Spleen (tissue), 11 donors: Measurements from ENCODE around the gene PELO. TPM values are rescaled to one million over a fixed set of nuclear protein-coding genes. Genes with fewer than 3 reads are reported as not detected.

ENCODE experiments used
- DNase-seq: peaks from one replicate; pipeline ENCODE4 v3.0.0-alpha.2; 2020
- H3K27ac ChIP-seq, 8 donors: fragments of 200-600 bp; sonication (generic) in 7 of 8; 1 replicate in 4 of 8; 2 replicates in 4 of 8; pipeline versions ENCODE4 v1.5.0 to v1.8.0; 2016 to 2021; ENCODE audit warnings: inconsistent platforms in 4 of 8, mild to moderate bottlenecking in 4 of 8, moderate library complexity in 1 of 8
- H3K27me3 ChIP-seq, 7 donors: fragments of 200-600 bp; sonication (generic) in 6 of 7; replicated peaks in 1 of 7; 1 replicate in 4 of 7; 2 replicates in 3 of 7; pipeline versions ENCODE4 v1.5.0 to v1.8.0; 2016 to 2021; ENCODE audit warnings: inconsistent platforms in 3 of 7, mild to moderate bottlenecking in 1 of 7
- H3K36me3 ChIP-seq, 6 donors: fragments of 200-600 bp; sonication (generic) in 5 of 6; 1 replicate in 4 of 6; 2 replicates in 2 of 6; pipeline versions ENCODE4 v1.5.0 to v1.8.0; 2016 to 2021; ENCODE audit warnings: inconsistent platforms in 2 of 6
- H3K4me1 ChIP-seq, 6 donors: fragments of 200-600 bp; sonication (generic) in 5 of 6; 1 replicate in 3 of 6; 2 replicates in 3 of 6; pipeline versions ENCODE4 v1.5.0 to v1.8.0; 2016 to 2021; ENCODE audit warnings: inconsistent platforms in 3 of 6
- H3K4me3 ChIP-seq, 8 donors: fragments of 200-600 bp; sonication (generic) in 7 of 8; 1 replicate in 4 of 8; 2 replicates in 4 of 8; pipeline versions ENCODE4 v1.5.0 to v1.8.0; 2016 to 2021; ENCODE audit warnings: inconsistent platforms in 4 of 8, mild to moderate bottlenecking in 4 of 8, moderate library complexity in 2 of 8
- H3K9me3 ChIP-seq, 8 donors: fragments of 200-600 bp; sonication (generic) in 7 of 8; 1 replicate in 4 of 8; 2 replicates in 4 of 8; pipeline versions ENCODE4 v1.5.0 to v1.8.0; 2016 to 2021; ENCODE audit warnings: inconsistent platforms in 4 of 8
- POLR2A ChIP-seq, 3 donors: fragments of 450-650 bp; IDR thresholded peaks; one replicate each; pipeline ENCODE4 v1.5.1; 2017; ENCODE audit warnings: antibody characterized with exemption in 3 of 3, mild to moderate bottlenecking in 1 of 3
- POLR2AphosphoS5 ChIP-seq, 3 donors: sonication (generic); formaldehyde crosslinking; IDR thresholded peaks; one replicate each; pipeline ENCODE4 v1.5.1; 2017; ENCODE audit warnings: antibody characterized with exemption in 3 of 3
- WGBS, 5 donors: extraction: QIAGEN DNeasy Blood & Tissue Kit in 3 of 5; methylation state at CpG; one replicate each; pipeline versions ENCODE4 v1.1.5 to v1.1.7; 2013 to 2018; 5-methylcytosine and 5-hydroxymethylcytosine counted together
- intact Hi-C: fragments of 100-400 bp; cut with DNase I; formaldehyde crosslinking; loops from one replicate; pipeline ENCODE4 v1.15.0; 2023; ENCODE audit warnings: low total_unique reads
- polyA plus RNA-seq, 3 donors: library from polyadenylated mRNA; stranded (reverse); fragments of 200-250 nt; gene quantifications; one replicate each; pipeline ENCODE4 v1.2.1, GENCODE V29; 2013
- total RNA-seq, 7 donors: library from RNA; depleted of rRNA in 3 of 7; stranded (reverse); fragments of >200 nt in 3 of 7; fragmentation: NEBNext Ultra II Directional in 4 of 7; extraction: Animal tissue kit (Norgen Biotek cat#: 25700) in 4 of 7; gene quantifications; one replicate each; pipeline versions ENCODE4 v1.1.0 to v1.2.1, GENCODE V29; 2016 to 2021
- TF ChIP-seq, protein P1 (sequence below), 11 experiments: fragments of 200-600 bp in 7 of 11; fragments of 450-650 bp in 4 of 11; sonication (generic) in 4 of 11; IDR thresholded peaks in 8 of 11; conservative IDR thresholded peaks in 3 of 11; 1 replicate in 7 of 11; 2 replicates in 4 of 11; pipeline versions ENCODE4 v1.4.0 to v1.8.0; 2016 to 2021; ENCODE audit warnings: antibody characterized with exemption in 11 of 11, inconsistent platforms in 4 of 11, mild to moderate bottlenecking in 1 of 11
- donor health status: healthy with polysubstance abuse.
- donor health status: DM: no; HTN: no; CAD: no; lungs with moderate emphysema.
- donor health status: DM: no; HTN: no; CAD: no.
- donor health status: Bipolar disorder and iron deficiency.
- donor health status: healthy.
- donor health status: DM: no; HTN: no; CAD: no.
- donor health status: DM: yes; HTN: yes; CAD: no.

The PELO gene
- total and polyA plus RNA-seq, 10 donors, result 10.4 to 169 (median 52.0) TPM

DNA sequence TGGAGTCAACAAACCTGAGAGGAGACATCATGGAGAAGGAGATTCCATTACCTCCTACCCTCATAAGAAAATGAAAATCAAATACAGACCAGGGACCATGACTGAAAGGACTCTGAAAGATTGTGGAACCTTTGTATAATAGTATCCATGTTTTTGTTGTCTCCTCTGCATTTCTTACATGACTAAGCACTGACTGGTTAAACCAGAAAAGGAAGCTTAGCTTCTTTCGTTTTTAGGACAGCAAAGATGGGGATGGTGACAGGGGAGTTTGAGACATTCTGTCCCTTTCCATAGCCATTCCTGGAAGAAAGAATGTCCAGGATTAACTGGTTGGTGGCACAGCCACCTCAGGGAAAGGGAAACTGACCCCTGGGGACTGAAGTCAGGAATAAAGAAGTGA is 22.2 kb downstream of the PELO start:
- peak overlapping the region in 1 of 8 donors; percentile 21 for H3K4me3 ChIP-seq
- 10 to 19% (median 15%) methylated on average over 1 of the region's 1 CpG for WGBS, 5 donors
- H3K9me3 ChIP-seq, result no peaks in the 10 kb centered on the region
- intact Hi-C loops, result loop anchor here (10.0 kb wide), 1 partner anchor 295 kb away; the partner anchor contains the start of gene MOCS2
- no peaks in the 10 kb centered on the region for H3K27me3 ChIP-seq
- H3K36me3 ChIP-seq, result peaks cover 0 to 14% (median 0%) of the 10 kb centered on the region in 6 donors
- H3K27ac ChIP-seq, result peak overlapping the region in 7 of 8 donors; percentile 11 to 86 (median 72)
- peaks cover 9 to 96% (median 65%) of the 10 kb centered on the region in 6 donors for H3K4me1 ChIP-seq
- TF ChIP-seq, protein P1, sequence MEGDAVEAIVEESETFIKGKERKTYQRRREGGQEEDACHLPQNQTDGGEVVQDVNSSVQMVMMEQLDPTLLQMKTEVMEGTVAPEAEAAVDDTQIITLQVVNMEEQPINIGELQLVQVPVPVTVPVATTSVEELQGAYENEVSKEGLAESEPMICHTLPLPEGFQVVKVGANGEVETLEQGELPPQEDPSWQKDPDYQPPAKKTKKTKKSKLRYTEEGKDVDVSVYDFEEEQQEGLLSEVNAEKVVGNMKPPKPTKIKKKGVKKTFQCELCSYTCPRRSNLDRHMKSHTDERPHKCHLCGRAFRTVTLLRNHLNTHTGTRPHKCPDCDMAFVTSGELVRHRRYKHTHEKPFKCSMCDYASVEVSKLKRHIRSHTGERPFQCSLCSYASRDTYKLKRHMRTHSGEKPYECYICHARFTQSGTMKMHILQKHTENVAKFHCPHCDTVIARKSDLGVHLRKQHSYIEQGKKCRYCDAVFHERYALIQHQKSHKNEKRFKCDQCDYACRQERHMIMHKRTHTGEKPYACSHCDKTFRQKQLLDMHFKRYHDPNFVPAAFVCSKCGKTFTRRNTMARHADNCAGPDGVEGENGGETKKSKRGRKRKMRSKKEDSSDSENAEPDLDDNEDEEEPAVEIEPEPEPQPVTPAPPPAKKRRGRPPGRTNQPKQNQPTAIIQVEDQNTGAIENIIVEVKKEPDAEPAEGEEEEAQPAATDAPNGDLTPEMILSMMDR (IDR thresholded peaks at IDR 0.05 in 8 of 11, conservative IDR thresholded peaks at IDR 0.05 in 3 of 11), result no peak
- no peak for TF ChIP-seq POLR2AphosphoS5 (IDR thresholded peaks at IDR 0.05)
- TF ChIP-seq POLR2A (IDR thresholded peaks at IDR 0.05), result no peak
- no peak for DNase-seq

DNA sequence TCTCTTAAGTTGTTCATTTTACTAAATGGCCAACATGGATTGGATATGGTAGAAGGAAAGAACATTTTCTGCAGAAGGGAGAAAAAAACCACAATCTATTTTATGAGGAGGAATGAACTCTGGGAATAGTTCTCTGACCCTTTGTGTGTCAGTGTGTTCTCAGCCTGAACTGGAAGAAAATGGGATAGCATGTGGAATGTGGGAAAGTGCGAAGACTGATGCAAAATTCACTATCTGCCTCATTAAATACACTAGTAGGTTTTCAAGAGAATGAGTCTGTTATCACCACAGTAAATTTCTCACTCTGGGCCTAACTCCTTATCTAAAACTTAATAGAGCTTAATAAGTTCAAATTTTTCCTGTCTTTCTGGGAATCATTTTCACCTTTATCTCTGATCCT is 22.7 kb downstream of the PELO start:
- Histone ChIP-seq H3K9me3 (no peaks in the 10 kb centered on the region), H3K4me1 (peaks cover 8 to 93% (median 64%) of the 10 kb centered on the region in 6 donors), H3K36me3 (peaks cover 0 to 9% (median 0%) of the 10 kb centered on the region in 6 donors), H3K27me3 (no peaks in the 10 kb centered on the region), H3K4me3 (peak overlapping the region in 1 of 8 donors; percentile 21), H3K27ac (peak overlapping the region in 7 of 8 donors; percentile 11 to 86 (median 72))
- WGBS, 5 donors, result 42 to 100% (median 78%) methylated on average over 1 of the region's 1 CpG
- no peak for TF ChIP-seq POLR2AphosphoS5 (IDR thresholded peaks at IDR 0.05)
- TF ChIP-seq, protein P1 (IDR thresholded peaks at IDR 0.05 in 8 of 11, conservative IDR thresholded peaks at IDR 0.05 in 3 of 11), result no peak
- no peak for TF ChIP-seq POLR2A (IDR thresholded peaks at IDR 0.05)
- DNase-seq, result no peak
- intact Hi-C loops, result no loop called here

DNA sequence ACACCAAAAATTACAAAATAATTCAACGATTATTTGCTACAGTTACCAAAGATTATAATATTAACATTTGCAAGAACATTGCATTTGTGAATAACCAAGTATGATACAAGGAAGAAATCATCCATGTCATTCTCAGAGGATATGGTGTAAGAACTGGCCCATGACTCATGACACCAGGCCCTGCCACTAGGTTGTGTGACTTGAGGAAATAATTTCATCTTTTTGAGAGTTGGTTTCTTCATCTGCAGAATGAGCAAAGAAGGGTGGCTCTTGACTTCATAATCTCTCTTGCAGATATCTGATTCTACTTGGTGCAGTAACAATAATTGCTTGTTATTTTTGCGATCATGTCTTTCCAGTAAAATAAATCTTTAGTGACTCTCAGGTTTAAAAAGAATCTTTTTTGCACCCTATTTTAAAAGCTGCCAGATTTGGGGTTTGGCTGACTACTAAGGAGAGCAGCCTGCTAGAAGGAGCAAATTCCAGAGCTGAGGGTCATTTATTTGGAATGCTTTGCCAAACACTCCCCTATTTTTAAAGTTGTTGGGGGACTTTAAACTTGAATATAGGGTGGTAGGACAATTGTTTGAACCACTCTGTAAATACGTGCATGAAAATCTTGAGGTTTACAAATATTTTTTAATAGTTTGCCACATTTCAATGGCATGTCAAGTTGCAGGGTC is 23.5 kb downstream of the PELO start:
- H3K27ac ChIP-seq, result peak overlapping the region in 7 of 8 donors; percentile 0 to 86 (median 72)
- peaks cover 0 to under 1% (median 0%) of the 10 kb centered on the region in 6 donors for H3K36me3 ChIP-seq
- H3K9me3 ChIP-seq, result no peaks in the 10 kb centered on the region
- peak in 1 of 3 donors; percentile 59 for TF ChIP-seq POLR2AphosphoS5 (IDR thresholded peaks at IDR 0.05)
- TF ChIP-seq, protein P1 (IDR thresholded peaks at IDR 0.05 in 8 of 11, conservative IDR thresholded peaks at IDR 0.05 in 3 of 11), result no peak
- DNase-seq, result no peak
- peak overlapping the region in 1 of 8 donors; percentile 8 for H3K4me3 ChIP-seq
- intact Hi-C loops, result no loop called here
- peaks cover 8 to 93% (median 60%) of the 10 kb centered on the region in 6 donors for H3K4me1 ChIP-seq
- no peaks in the 10 kb centered on the region for H3K27me3 ChIP-seq
- 51 to 78% (median 69%) methylated on average over 3 of the region's 3 CpGs for WGBS, 5 donors

DNA sequence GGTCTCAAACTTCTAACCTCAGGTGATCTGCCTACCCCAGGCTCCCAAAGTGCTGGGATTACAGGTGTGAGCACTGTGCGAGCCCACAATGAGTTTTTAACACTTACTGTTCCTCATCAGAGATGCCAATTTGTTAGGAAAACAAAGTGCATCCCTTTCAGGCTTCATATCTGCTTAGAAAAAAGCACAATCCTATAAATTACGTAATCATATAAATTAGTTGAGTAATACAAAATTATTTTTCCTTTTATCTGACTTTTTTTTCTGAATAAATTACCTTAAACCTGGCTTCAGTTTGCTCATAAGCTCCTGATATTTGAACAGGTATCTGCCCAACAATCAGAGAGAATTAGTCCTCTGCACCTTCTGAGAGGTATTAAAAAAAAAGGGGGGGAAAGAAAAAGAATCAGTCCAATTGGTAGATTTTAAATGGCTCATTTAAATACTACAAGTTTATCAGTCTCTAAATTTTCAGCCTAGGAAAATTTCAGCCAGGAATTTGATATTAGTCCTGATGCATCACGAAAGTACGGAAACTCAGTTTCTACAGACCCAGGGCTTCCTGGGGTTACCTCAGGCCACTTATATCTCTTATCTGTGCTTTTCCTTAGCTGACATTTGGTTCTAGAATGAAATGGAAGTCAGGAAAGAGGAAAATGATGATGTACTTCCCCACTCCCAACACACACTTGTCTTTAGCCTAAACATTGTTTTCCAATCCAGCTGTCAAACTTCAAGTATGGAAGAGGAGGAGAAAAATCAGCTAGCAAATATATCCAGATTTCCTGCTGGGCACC is 26.8 kb downstream of the PELO start:
- peak overlapping the region in 6 of 8 donors; percentile 25 to 50 (median 42) for H3K27ac ChIP-seq
- no peak for DNase-seq
- H3K36me3 ChIP-seq, result no peaks in the 10 kb centered on the region
- WGBS, 5 donors, result 58 to 84% (median 66%) methylated on average over 4 of the region's 4 CpGs
- no peak for TF ChIP-seq POLR2A (IDR thresholded peaks at IDR 0.05)
- TF ChIP-seq, protein P1 (IDR thresholded peaks at IDR 0.05 in 8 of 11, conservative IDR thresholded peaks at IDR 0.05 in 3 of 11), result no peak
- peak in 1 of 3 donors; percentile 20 for TF ChIP-seq POLR2AphosphoS5 (IDR thresholded peaks at IDR 0.05)
- H3K4me3 ChIP-seq, result no peak overlapping the region
- intact Hi-C loops, result no loop called here
- no peaks in the 10 kb centered on the region for H3K9me3 ChIP-seq
- H3K27me3 ChIP-seq, result no peaks in the 10 kb centered on the region
- H3K4me1 ChIP-seq, result peaks cover 8 to 80% (median 40%) of the 10 kb centered on the region in 6 donors
